GM12864 (cell line): ENCODE data around the gene GPBP1.

ENCODE experiments used
- DNase-seq: peaks from one replicate; pipeline ENCODE4 v3.0.0-alpha.2; 2011; ENCODE audit warnings: low read depth
- H3K4me3 ChIP-seq: 2 replicates; pipeline ENCODE4 v1.5.1; 2011; ENCODE audit warnings: mild to moderate bottlenecking, low read depth, low read length, control low read depth
- TF ChIP-seq, protein P1 (sequence below): IDR thresholded peaks from 2 replicates; pipeline ENCODE4 v1.5.1; 2011; ENCODE audit warnings: low read depth, mild to moderate bottlenecking, moderate library complexity, low read length, control low read depth, inconsistent platforms; ENCODE audit errors: missing control alignments

GPBP1 gene

GRCh38 chr5:57210633-57211032, 36.8 kb downstream of the GPBP1 start:
- no peak overlapping the region for H3K4me3 ChIP-seq
- DNase-seq: no peak
- TF ChIP-seq, protein P1, sequence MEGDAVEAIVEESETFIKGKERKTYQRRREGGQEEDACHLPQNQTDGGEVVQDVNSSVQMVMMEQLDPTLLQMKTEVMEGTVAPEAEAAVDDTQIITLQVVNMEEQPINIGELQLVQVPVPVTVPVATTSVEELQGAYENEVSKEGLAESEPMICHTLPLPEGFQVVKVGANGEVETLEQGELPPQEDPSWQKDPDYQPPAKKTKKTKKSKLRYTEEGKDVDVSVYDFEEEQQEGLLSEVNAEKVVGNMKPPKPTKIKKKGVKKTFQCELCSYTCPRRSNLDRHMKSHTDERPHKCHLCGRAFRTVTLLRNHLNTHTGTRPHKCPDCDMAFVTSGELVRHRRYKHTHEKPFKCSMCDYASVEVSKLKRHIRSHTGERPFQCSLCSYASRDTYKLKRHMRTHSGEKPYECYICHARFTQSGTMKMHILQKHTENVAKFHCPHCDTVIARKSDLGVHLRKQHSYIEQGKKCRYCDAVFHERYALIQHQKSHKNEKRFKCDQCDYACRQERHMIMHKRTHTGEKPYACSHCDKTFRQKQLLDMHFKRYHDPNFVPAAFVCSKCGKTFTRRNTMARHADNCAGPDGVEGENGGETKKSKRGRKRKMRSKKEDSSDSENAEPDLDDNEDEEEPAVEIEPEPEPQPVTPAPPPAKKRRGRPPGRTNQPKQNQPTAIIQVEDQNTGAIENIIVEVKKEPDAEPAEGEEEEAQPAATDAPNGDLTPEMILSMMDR: no peak

GRCh38 chr5:57211039-57211438, 37.2 kb downstream of the GPBP1 start:
- no peak overlapping the region for H3K4me3 ChIP-seq
- no peak for DNase-seq
- TF ChIP-seq, protein P1: no peak

GRCh38 chr5:57215629-57216195, 41.9 kb downstream of the GPBP1 start:
- TF ChIP-seq, protein P1: no peak
- no peak overlapping the region for H3K4me3 ChIP-seq
- DNase-seq: no peak

GRCh38 chr5:57216714-57217113, 42.9 kb downstream of the GPBP1 start:
- H3K4me3 ChIP-seq: no peak overlapping the region
- no peak for DNase-seq
- TF ChIP-seq, protein P1: no peak

DNA sequence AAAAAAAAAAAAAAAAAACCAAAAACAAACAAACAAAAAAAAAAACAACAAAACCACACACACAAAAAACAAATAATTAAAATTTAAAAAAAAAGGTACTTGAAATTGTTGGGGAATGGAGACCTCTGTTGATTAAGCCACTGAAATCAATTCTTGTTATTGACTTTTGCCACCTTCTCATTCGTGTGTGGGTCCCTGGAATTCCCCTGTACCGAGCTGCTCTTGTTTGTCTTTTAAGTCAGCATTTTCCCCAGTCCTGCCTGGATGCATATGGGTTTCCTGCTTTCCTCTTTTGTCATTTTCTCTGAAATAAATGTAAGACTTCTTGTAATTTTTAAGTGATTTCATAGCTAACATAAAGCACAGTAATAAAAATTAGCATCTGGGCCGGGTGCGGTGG, 45.5 kb downstream of the GPBP1 start:
- TF ChIP-seq, protein P1: no peak
- H3K4me3 ChIP-seq: no peak overlapping the region
- DNase-seq: no peak

DNA sequence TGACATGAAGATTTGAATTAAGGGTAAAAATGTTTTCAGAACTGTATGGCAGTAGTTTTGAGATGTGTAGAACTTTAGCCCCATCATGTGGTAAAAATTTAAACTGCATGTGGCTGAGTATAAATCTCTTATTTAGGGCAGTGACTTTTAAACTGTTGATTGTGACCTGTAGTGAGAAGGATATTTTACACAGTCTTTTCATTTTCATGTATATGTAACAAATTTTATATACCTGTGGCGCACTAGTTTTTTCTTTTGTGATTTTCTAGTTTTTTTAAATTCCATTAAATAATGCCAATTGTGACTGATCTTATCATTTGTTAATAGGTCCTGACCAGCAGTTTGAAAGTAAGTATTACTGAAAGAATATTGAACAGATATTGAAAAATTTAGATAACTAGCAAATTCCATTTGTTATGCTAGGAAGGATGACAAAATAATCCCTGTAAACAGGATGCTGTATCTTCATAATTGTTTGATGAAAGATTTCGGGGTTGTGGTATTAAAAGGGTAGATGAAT, 47.2 kb downstream of the GPBP1 start:
- no peak overlapping the region for H3K4me3 ChIP-seq
- peak; percentile 43 for DNase-seq
- TF ChIP-seq, protein P1: peak; percentile 60

- no peak overlapping the region for H3K4me3 ChIP-seq
- DNase-seq: no peak
- TF ChIP-seq, protein P1: no peak
These were observed 51.7 kb downstream of the GPBP1 start for GRCh38 chr5:57225553-57225952.
